NCI-H1417 (cell line): Measurements from ENCODE around the gene MAP7.

ENCODE experiments used
- DNase-seq, 3 experiments: peaks; one replicate each; lab custom pipeline; 2025; lab: John Stamatoyannopoulos, UW

The MAP7 gene

GRCh38 chr6:136306466-136306865, 243.8 kb downstream of the MAP7 start:
- DNase-seq: no peak

- no peak for DNase-seq
These were observed 245.8 kb downstream of the MAP7 start for GRCh38 chr6:136304410-136304809.

- DNase-seq: no peak
These were observed 246.7 kb downstream of the MAP7 start for GRCh38 chr6:136303516-136303915.

GRCh38 chr6:136294621-136295020, 255.6 kb downstream of the MAP7 start:
- DNase-seq: no peak
